Measurements from ENCODE around the gene ONECUT3.

DNA sequence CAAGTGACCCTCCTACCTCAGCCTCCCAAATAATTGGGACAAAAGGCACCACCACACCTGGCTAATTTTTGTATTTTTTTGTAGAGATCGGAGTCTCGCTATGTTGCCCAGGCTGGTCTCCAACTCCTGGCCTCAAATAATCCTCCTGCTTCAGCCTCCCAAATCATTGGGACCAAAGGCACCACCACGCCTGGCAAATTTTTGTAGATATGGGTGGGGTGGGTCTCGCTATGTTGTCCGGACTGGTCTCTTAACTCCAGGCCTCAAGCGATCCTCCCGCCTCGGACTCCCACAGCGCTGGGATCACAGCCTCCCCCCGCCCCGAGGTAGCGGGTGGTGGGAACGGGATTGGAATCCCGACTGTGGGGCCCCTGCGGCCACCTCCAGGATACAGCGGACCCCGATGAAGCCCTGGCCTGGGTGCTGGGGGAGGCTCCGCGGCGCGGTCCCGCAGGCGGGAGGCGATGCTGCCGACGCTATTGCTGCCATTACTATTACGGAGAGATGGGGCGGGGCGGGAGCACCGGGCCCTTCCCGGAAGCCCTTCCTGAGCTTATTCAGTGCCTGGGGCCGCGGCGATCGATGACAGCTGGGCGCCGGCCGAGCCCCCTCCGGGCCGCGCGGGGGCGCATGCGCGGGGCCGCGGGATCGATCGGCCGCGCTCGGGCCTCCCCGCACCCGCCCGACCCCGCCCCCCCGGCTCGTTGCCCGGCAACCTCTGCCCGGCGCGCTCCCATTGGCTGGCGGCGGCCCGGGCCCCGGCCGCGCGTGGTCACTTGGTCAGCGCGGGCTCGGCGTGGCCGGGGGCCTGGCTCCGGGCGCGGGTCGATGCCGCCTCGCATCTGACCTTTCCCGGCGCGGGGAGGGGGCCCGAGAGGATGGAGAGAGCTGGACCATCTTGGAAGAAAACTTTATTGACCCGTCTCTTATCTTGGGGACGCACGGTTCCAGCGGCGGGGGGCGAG is 27.9 kb upstream of the ONECUT3 start:
- TF ChIP-seq, protein P1, sequence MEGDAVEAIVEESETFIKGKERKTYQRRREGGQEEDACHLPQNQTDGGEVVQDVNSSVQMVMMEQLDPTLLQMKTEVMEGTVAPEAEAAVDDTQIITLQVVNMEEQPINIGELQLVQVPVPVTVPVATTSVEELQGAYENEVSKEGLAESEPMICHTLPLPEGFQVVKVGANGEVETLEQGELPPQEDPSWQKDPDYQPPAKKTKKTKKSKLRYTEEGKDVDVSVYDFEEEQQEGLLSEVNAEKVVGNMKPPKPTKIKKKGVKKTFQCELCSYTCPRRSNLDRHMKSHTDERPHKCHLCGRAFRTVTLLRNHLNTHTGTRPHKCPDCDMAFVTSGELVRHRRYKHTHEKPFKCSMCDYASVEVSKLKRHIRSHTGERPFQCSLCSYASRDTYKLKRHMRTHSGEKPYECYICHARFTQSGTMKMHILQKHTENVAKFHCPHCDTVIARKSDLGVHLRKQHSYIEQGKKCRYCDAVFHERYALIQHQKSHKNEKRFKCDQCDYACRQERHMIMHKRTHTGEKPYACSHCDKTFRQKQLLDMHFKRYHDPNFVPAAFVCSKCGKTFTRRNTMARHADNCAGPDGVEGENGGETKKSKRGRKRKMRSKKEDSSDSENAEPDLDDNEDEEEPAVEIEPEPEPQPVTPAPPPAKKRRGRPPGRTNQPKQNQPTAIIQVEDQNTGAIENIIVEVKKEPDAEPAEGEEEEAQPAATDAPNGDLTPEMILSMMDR (IDR thresholded peaks at IDR 0.05): no peak
- no peak for TF ChIP-seq POLR2A (IDR thresholded peaks at IDR 0.05)

All from adrenal gland (tissue), 5 donors.